Measurements from ENCODE around the gene LIN54. TPM values are rescaled to one million over a fixed set of nuclear protein-coding genes. Genes with fewer than 3 reads are reported as not detected.

Gene LIN54
- total and polyA plus RNA-seq, 9 of the 15 experiments (the other 6 are each of a cell fraction or from before 2014, with no cell fraction given): 2.2 to 22.5 (median 15.8) TPM

DNA sequence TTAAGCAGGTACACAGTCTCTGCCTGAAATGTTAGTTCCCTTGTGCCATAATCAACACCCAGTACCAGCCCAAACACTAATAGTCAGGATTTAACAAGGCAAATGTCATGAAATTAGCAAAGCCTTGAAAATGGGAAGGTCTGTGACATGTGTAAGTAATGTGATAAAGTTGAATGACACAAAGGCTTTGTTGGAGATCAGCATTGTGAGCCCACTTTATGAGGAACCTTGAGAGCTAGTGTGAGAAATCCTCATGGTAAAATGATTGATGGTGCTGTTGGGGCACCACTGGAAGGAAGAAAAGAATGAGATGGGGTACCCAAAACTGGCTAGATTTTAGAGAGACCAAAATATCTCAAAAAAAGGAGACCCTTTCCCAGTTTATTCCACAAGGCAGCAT is 3.3 kb upstream of the LIN54 start:
- H3K4me2 ChIP-seq (ENCODE audit: insufficient read depth, low read length): peak overlapping the region; percentile 92
- H3K9me1 ChIP-seq (ENCODE audit: control insufficient read depth, insufficient read depth, low read length): no peaks in the 10 kb centered on the region
- peak; percentile 71 for TF ChIP-seq MEIS2 (IDR thresholded peaks at IDR 0.05; ENCODE audit: partially characterized antibody)
- TF ChIP-seq, protein P1, sequence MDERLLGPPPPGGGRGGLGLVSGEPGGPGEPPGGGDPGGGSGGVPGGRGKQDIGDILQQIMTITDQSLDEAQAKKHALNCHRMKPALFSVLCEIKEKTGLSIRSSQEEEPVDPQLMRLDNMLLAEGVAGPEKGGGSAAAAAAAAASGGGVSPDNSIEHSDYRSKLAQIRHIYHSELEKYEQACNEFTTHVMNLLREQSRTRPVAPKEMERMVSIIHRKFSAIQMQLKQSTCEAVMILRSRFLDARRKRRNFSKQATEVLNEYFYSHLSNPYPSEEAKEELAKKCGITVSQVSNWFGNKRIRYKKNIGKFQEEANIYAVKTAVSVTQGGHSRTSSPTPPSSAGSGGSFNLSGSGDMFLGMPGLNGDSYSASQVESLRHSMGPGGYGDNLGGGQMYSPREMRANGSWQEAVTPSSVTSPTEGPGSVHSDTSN (CRISPR knock-in tag; IDR thresholded peaks at IDR 0.05; ENCODE audit: low read depth): no peak
- TF ChIP-seq, protein P1 (tag; conservative IDR thresholded peaks at IDR 0.05; ENCODE audit: low read depth): 0 out of 2 replicates have a peak, but pooled peaks have one; percentile 23
- TF ChIP-seq, protein P2, sequence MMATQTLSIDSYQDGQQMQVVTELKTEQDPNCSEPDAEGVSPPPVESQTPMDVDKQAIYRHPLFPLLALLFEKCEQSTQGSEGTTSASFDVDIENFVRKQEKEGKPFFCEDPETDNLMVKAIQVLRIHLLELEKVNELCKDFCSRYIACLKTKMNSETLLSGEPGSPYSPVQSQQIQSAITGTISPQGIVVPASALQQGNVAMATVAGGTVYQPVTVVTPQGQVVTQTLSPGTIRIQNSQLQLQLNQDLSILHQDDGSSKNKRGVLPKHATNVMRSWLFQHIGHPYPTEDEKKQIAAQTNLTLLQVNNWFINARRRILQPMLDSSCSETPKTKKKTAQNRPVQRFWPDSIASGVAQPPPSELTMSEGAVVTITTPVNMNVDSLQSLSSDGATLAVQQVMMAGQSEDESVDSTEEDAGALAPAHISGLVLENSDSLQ (IDR thresholded peaks at IDR 0.05): peak; percentile 77
- no peak for TF ChIP-seq STAT5A (IDR thresholded peaks at IDR 0.05; ENCODE audit: borderline replicate concordance, low read length)
- H3K36me3 ChIP-seq (ENCODE audit: control insufficient read depth, insufficient read depth, low read length): no peaks in the 10 kb centered on the region
- H3K27ac ChIP-seq (ENCODE audit: extremely low read depth, low read depth, low read length): peak overlapping the region; percentile 89
- FAIRE-seq (peak; percentile 70), DNase-seq (ENCODE audit: extremely low read depth in 1 of 4, low spot score in 3 of 4) (peak in 1 of 4 experiments; percentile 44), ATAC-seq (no peak)
- peak overlapping the region in 1 of 2 experiments; percentile 84; a peak in 3 of 4 replicates for H3K9ac ChIP-seq (ENCODE audit: insufficient read depth in 1 of 2, low read depth in 2 of 2, low read length in 2 of 2)
- H3K79me2 ChIP-seq (ENCODE audit: control insufficient read depth, insufficient read depth, low read length): peaks cover 37% of the 10 kb centered on the region
- in situ Hi-C loops (cut with MboI): no loop called here
- H3K4me1 ChIP-seq (replicated peaks in 1 of 2; ENCODE audit: control insufficient read depth in 2 of 2, insufficient read depth in 2 of 2, low read length in 2 of 2): peaks cover 6 to 10% of the 10 kb centered on the region in 2 experiments; a peak in 3 of 5 replicates
- no TSS peak for BruUV-seq (replicated peaks)
- intact Hi-C loops (cut with micrococcal nuclease): loop anchor here (1.0 to 10.0 kb wide), 5 partner anchors 21 to 639 kb away; partner anchors contain the start of genes COPS4, COQ2, HNRNPD and THAP9
- no peaks in the 10 kb centered on the region for H3K27me3 ChIP-seq (ENCODE audit: control insufficient read depth in 2 of 2, insufficient read depth in 2 of 2, low read length in 2 of 2)
- POLR2A ChIA-PET: interaction anchor here (1.1 to 1.2 kb wide), 2 partner anchors 21 to 23 kb away, joined by 4 to 11 read pairs; partner anchors contain the start of gene COPS4
- no peaks in the 10 kb centered on the region for H3K9me3 ChIP-seq (replicated peaks; ENCODE audit: control insufficient read depth, insufficient read depth, low read depth, low read length)
- no peaks in the 10 kb centered on the region for H4K20me1 ChIP-seq (replicated peaks; ENCODE audit: control insufficient read depth, insufficient read depth, low read length)
- peak overlapping the region; percentile 87 for H3K4me3 ChIP-seq
- CTCF ChIA-PET (ENCODE audit: low intra/inter-chr PET ratio): no interaction called here
- H2AFZ ChIP-seq (ENCODE audit: low read depth, low read length): peak overlapping the region; percentile 90
